Hepatocyte (in vitro differentiated cells): ENCODE data around the gene RAP1GAP.

ENCODE experiments used
- CTCF ChIP-seq: fragments of 200-600 bp; sonication (generic); IDR thresholded peaks from 2 replicates; pipeline ENCODE4 v1.5.1; 2016; ENCODE audit warnings: antibody characterized with exemption, mild to moderate bottlenecking; ENCODE audit not compliant: poor library complexity
- EZH2 ChIP-seq: fragments of 200-600 bp; sonication (generic); IDR thresholded peaks from 2 replicates; pipeline ENCODE4 v1.6.1; 2016; ENCODE audit warnings: antibody characterized with exemption, mild to moderate bottlenecking, borderline replicate concordance
- EZH2phosphoT487 ChIP-seq: fragments of 200-600 bp; sonication (generic); IDR thresholded peaks from one replicate; pipeline ENCODE4 v1.6.1; 2018; ENCODE audit warnings: antibody characterized with exemption, mild to moderate bottlenecking, low read depth, moderate library complexity; ENCODE audit not compliant: unreplicated experiment, severe bottlenecking

GRCh38 chr1:21641537-21641936 lies 27.6 kb downstream of the RAP1GAP start:
- TF ChIP-seq EZH2phosphoT487 (no peak), EZH2 (no peak), CTCF (no peak)
